BLaER1 (cell line): ENCODE results near the gene UNC13B.
A peak's percentile ranks its signal among the peaks of the same experiment; 100 is the strongest.

Source experiments
- H3K27ac ChIP-seq: shearing (Covaris generic); formaldehyde crosslinking; 2 replicates; pipeline ENCODE4 v1.8.1; 2022
- H3K27me3 ChIP-seq: shearing (Covaris generic); formaldehyde crosslinking; 2 replicates; pipeline ENCODE4 v1.8.1; 2022
- H3K36me3 ChIP-seq: shearing (Covaris generic); formaldehyde crosslinking; 2 replicates; pipeline ENCODE4 v1.8.1; 2022
- H3K4me1 ChIP-seq: shearing (Covaris generic); formaldehyde crosslinking; 2 replicates; pipeline ENCODE4 v1.8.1; 2022
- H3K4me2 ChIP-seq: shearing (Covaris generic); formaldehyde crosslinking; 2 replicates; pipeline ENCODE4 v1.8.1; 2022
- H3K4me3 ChIP-seq: shearing (Covaris generic); formaldehyde crosslinking; 2 replicates; pipeline ENCODE4 v1.8.1; 2022
- H3K9ac ChIP-seq: shearing (Covaris generic); formaldehyde crosslinking; 2 replicates; pipeline ENCODE4 v1.8.1; 2022
- H3K9me3 ChIP-seq: shearing (Covaris generic); formaldehyde crosslinking; 2 replicates; pipeline ENCODE4 v1.8.1; 2022
- H4K20me1 ChIP-seq: shearing (Covaris generic); formaldehyde crosslinking; 2 replicates; pipeline ENCODE4 v1.8.1; 2022
- Cebpa-rat ChIP-seq: shearing (Covaris generic); IDR thresholded peaks from 2 replicates; pipeline ENCODE4 v1.8.1; 2022

The UNC13B gene

DNA sequence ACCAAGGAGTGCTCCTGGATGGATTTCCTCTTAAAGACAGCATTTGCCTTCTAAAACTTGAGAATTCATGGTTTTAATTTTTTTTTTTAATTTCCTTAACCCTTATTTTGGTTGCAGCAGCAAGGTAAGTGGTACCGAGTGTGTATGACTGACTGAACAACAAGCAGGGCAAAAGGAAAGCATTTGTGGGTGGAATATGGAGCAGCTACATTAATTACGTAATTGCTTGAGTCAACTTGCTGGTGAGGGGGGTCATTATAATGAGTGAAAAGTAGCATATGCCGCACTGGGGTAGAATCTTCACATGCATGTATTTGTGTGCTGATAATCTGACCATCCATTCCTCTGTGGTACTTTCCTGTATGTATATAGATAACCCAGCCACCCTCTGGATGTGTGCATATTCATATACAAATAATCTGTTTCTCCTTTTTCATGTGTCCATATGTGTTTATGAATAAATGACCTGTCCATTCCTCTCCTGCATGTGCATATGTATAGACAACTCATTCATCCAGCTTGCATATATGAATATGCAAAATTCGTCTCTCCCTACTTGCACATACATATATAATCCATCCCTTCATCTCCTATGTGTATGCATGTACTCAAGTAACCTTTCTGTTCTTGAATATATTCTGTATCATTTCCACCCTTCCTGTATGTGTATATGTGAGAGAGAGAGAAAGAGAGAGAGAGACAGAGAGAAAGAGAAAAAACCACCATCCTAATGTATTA, 180.6 kb downstream of the UNC13B start:
- Histone ChIP-seq H3K4me2 (peak overlapping the region; percentile 79), H3K4me3 (peak overlapping the region; percentile 16; the same call in 1 of the 2 replicates), H3K4me1 (peaks cover 22% of the 10 kb centered on the region), H3K27me3 (no peaks in the 10 kb centered on the region), H3K27ac (0 out of 2 replicates have a peak overlapping the region, but pooled peaks have one; percentile 28), H3K36me3 (no peaks in the 10 kb centered on the region), H3K9me3 (no peaks in the 10 kb centered on the region), H4K20me1 (no peaks in the 10 kb centered on the region), H3K9ac (0 out of 2 replicates have a peak overlapping the region, but pooled peaks have one; percentile 11)
- no peak for TF ChIP-seq Cebpa-rat

DNA sequence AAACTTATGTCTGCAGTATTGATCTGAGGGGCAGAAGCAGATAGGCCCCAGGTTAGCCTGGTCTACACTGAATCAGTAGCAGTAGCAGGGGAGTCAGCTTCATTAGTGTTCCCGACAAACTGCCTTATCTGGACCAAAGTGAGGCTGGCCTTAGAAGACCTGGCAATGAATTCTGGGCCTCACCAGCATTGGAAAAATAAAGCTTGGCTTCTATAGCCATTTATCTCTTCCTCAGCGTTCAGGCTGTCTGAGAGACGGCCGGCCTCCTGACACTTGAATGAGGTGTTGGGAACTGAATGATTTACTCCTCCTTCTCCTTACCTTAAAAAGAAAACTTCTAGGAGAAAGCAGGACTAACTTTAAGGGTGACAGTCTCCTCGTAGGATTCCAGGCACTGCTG, 186.3 kb downstream of the UNC13B start:
- Histone ChIP-seq H3K36me3 (no peaks in the 10 kb centered on the region), H3K27ac (no peak overlapping the region), H3K9ac (no peak overlapping the region), H3K9me3 (no peaks in the 10 kb centered on the region), H3K4me2 (no peak overlapping the region), H3K4me3 (no peak overlapping the region), H3K27me3 (no peaks in the 10 kb centered on the region), H3K4me1 (no peaks in the 10 kb centered on the region), H4K20me1 (no peaks in the 10 kb centered on the region)
- TF ChIP-seq Cebpa-rat = no peak

DNA sequence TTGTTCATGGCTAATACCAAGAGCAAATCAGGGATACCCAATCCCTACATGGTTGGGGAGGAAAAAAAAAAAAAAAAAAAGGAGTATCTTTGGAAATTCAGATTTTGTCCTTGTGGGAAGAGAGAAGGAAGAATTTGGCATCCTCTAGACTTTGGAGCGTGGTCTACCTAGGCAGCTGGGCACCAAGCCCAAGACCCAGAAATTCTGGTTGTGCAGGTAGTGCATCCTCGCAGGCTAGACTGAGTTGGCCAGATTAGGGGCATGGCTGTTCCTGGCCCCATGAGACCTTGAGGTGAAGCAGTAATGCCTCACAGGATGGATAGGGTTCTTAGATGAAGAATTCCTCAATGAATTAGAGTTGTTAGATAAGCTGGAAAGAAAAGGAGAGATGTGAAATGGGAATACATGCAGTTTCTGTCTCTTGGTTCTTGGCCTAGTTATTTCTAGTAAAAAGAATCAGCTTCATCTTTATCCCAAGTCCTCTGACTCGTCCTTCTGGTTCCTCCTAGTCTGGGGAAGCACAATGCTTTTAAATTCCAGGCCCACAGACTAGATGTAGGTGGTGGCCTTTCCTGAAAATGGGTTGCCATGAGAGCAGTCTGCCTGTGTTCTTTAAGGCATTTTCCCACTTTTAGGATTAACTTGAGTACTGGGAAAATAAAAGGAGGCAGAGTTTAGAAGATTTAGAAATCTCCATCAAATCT, 187.6 kb downstream of the UNC13B start:
- Histone ChIP-seq H3K36me3 (no peaks in the 10 kb centered on the region), H3K4me3 (no peak overlapping the region), H3K4me1 (no peaks in the 10 kb centered on the region), H3K27me3 (no peaks in the 10 kb centered on the region), H3K4me2 (no peak overlapping the region), H3K9me3 (no peaks in the 10 kb centered on the region), H4K20me1 (no peaks in the 10 kb centered on the region), H3K27ac (no peak overlapping the region), H3K9ac (no peak overlapping the region)
- TF ChIP-seq Cebpa-rat = no peak

DNA sequence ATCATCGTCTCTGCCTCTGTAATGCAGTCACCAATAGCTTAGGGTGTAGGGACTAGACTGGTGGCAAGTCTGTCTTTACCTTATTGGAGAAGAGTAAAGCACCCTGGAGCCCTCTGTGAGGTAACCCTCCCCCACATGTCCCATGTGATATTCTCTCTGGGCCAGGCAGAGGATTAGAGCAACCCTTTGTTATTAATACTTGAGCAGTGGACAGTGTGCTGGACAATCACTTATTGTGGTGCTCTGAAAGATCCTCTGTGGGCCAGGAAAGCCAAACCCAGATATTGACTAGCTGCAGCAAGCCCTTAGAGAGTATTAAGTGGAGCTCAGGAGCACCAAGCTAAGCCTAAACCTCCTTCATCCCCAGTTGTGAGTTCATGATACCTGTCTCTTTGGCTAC, 188.4 kb downstream of the UNC13B start:
- TF ChIP-seq Cebpa-rat = no peak
- H3K4me3 ChIP-seq = no peak overlapping the region

DNA sequence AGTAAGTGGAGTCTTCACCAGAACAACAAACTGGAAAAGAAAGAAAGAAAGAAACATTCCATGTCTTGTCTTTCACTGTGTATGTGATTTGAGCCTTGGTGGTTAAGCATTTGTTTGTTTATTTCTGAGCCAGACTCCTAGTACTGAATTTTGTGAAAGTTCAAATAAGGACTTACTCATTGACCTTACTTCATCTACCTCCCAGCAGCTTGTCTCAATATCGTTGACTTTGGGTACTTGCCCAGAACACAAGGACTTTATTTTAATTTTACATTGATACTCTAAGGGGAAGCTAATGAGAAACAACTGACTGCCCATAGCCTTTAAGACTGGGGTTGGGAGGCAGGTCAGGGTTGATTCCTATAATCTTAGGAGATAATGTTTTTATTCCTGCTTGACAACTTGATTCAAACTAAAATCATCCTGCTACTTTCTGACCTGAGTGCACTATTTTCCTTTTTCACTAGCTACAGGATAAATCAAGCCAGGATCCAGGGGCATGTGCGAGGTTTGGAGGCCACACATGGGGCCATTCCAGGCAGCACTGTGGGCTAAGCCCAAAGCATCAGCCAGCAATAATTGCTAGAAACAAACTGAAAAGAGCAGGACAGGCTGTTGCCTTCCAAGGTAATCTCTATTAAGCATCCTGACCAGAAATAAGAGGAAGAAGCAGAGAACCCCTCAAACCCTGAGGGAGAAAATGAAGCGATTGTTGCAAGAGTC, 189.2 kb downstream of the UNC13B start:
- H3K9ac ChIP-seq = no peak overlapping the region
- no peak overlapping the region for H3K4me2 ChIP-seq
- no peaks in the 10 kb centered on the region for H3K9me3 ChIP-seq
- H3K27ac ChIP-seq = no peak overlapping the region
- H4K20me1 ChIP-seq = no peaks in the 10 kb centered on the region
- no peak overlapping the region for H3K4me3 ChIP-seq
- no peaks in the 10 kb centered on the region for H3K4me1 ChIP-seq
- no peaks in the 10 kb centered on the region for H3K36me3 ChIP-seq
- no peak for TF ChIP-seq Cebpa-rat
- H3K27me3 ChIP-seq = no peaks in the 10 kb centered on the region

More for the DNA sequence above, 188.4 kb downstream of the UNC13B start:
- Histone ChIP-seq H3K9ac (no peak overlapping the region), H3K27me3 (no peaks in the 10 kb centered on the region), H3K4me1 (no peaks in the 10 kb centered on the region), H3K9me3 (no peaks in the 10 kb centered on the region), H3K27ac (no peak overlapping the region), H3K36me3 (no peaks in the 10 kb centered on the region), H4K20me1 (no peaks in the 10 kb centered on the region), H3K4me2 (no peak overlapping the region)

DNA sequence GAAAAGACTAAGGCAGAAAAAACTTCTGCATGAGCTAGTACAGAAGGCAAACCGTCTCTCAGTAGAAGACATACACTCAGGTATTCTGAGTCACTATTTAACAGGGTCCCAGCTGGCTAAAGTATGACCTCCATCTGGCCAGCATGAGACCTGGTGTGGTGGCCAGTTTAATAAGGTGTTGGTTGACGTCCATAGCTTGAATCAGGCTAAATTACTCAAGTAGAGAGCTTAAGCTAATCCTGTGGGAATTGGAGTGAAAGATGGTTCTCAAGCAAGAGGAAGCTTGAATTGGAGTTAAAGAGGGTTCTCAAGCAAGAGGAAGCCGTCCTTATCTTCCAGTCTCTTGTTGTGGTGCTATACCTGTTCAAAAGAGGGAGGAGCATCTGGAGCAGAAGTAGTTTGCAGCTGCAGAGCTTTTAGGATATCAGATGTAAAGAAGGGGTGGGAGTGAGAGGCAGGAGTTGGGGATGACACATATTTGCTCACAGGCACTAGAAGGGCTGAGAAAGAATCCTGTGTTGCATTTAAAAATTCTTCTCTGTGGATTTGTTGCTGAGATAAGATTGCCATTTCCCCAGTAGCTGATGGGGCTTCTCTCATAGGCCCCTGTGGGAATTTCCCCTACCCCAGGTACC, 192.0 kb downstream of the UNC13B start:
- Histone ChIP-seq H4K20me1 (no peaks in the 10 kb centered on the region), H3K9me3 (no peaks in the 10 kb centered on the region), H3K4me1 (no peaks in the 10 kb centered on the region), H3K4me3 (no peak overlapping the region), H3K36me3 (no peaks in the 10 kb centered on the region), H3K4me2 (no peak overlapping the region), H3K27ac (no peak overlapping the region), H3K9ac (no peak overlapping the region), H3K27me3 (no peaks in the 10 kb centered on the region)
- no peak for TF ChIP-seq Cebpa-rat

DNA sequence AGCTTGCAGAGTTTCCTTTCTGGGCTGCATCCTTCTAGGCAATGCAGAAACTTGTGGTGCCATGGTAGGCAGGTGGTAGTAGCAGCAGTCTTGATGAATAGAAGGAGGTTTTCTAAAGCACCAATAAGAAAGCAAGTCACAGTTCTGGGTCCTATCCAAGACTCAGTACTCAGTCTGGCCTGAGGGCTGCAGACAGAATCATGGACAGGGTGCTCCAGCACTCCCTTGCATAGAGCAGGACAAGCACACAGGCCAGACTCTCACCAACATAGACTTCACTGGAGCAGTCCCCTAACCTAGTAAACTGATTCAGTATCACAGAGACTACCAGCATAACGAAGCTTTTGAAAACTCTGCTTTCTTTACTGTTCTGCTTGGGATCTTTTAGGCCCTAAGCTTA, 194.1 kb downstream of the UNC13B start:
- no peaks in the 10 kb centered on the region for H3K9me3 ChIP-seq
- no peak overlapping the region for H3K4me3 ChIP-seq
- H3K36me3 ChIP-seq = no peaks in the 10 kb centered on the region
- H3K9ac ChIP-seq = no peak overlapping the region
- no peak for TF ChIP-seq Cebpa-rat
- H3K27ac ChIP-seq = no peak overlapping the region
- no peaks in the 10 kb centered on the region for H3K27me3 ChIP-seq
- H3K4me1 ChIP-seq = no peaks in the 10 kb centered on the region
- no peaks in the 10 kb centered on the region for H4K20me1 ChIP-seq
- H3K4me2 ChIP-seq = no peak overlapping the region

DNA sequence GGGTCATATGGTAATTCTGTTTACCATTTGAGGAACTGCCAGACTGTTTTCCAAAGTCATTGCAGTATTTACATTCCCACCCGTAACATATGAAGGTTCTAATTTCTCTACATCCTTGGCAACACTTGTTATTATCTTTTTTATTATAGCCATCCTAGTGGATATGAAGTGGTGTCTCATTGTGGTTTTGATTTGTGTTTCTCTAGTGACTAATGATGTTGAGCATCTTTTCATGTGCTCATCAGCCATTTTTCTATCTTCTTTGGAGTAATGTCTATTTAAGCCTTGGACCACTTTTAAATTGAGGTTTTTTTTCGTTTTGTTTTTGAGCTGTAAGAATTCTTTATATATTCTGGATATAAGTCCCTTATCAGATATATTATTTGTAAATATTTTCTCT, 195.3 kb downstream of the UNC13B start:
- Histone ChIP-seq H3K36me3 (no peaks in the 10 kb centered on the region), H4K20me1 (no peaks in the 10 kb centered on the region), H3K4me3 (no peak overlapping the region), H3K27ac (no peak overlapping the region), H3K9me3 (no peaks in the 10 kb centered on the region), H3K4me2 (no peak overlapping the region), H3K27me3 (no peaks in the 10 kb centered on the region), H3K4me1 (no peaks in the 10 kb centered on the region), H3K9ac (no peak overlapping the region)
- TF ChIP-seq Cebpa-rat = no peak

DNA sequence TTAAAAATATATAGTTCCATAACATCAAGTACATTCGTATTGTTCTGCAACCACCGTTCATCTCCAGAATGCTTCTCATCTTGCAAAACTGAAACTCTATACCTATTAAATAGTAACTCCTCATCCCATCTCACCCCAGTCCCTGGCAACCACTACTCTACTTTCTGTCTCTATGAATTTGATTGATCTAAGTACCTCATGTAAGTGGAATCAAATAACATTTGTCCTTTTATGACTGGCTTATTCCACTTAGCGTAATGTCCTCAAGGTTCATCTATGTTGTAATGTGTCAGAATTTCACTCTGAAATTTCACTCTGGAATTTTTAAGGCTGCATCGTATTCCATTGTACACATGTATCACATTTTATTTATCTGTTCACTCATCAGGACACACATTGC, 196.0 kb downstream of the UNC13B start:
- Histone ChIP-seq H3K4me3 (no peak overlapping the region), H3K36me3 (no peaks in the 10 kb centered on the region), H3K4me1 (no peaks in the 10 kb centered on the region), H3K4me2 (no peak overlapping the region), H3K9me3 (no peaks in the 10 kb centered on the region), H3K27me3 (no peaks in the 10 kb centered on the region), H3K9ac (no peak overlapping the region), H4K20me1 (no peaks in the 10 kb centered on the region), H3K27ac (no peak overlapping the region)
- no peak for TF ChIP-seq Cebpa-rat
